ENCODE results near the gene RAB37. TPM values are rescaled to one million over a fixed set of nuclear protein-coding genes. Genes with fewer than 3 reads are reported as not detected.
A peak's percentile ranks its signal among the peaks of the same experiment; 100 is the strongest.

RAB37 gene
- total and polyA plus RNA-seq, 2 of the 13 experiments (the other 11 are each of a cell fraction or from before 2014, with no cell fraction given) = 0.91 to 3.7 TPM

DNA sequence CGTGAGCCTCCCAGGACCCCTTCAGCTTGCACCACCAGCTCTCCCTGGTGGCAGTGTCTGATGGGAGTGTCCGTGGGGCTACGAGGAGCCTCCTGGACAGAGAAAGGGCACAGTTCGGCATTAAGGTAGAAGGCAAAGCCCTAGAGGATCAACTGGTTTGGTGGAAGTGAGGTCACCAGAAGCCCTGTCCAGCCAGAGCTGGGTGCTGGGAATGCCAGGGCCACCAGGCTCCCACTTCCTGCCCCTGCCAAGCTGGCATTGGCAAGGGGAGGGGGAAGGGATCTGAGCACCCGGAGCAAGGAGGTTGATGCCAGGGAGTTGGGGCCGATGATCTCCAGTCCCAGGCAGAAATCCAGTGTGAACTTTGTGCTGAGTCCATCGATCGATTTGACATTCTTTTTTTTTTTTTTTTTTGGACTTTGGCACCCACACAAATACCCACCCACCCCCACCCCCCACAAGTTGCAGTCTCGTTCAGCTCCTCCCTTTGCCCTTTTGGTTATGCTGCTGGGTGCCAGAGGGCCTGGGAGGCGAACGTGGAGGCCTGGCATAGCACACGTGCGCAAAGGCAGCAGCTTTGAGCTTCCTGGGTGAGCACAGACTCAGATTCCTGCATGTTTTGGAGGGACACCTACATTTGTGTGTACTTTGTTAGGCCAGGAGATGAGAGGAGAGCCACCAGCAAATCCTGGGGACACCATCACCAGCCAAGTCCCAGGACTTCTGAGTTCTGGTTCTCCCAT is 13.4 kb downstream of the RAB37 start (continued):
- peak; percentile 66; the same call in 1 of the 2 replicates for TF ChIP-seq TIGD3 (CRISPR knock-in tag; IDR thresholded peaks at IDR 0.05; ENCODE audit: borderline replicate concordance)
- TF ChIP-seq, protein P1, sequence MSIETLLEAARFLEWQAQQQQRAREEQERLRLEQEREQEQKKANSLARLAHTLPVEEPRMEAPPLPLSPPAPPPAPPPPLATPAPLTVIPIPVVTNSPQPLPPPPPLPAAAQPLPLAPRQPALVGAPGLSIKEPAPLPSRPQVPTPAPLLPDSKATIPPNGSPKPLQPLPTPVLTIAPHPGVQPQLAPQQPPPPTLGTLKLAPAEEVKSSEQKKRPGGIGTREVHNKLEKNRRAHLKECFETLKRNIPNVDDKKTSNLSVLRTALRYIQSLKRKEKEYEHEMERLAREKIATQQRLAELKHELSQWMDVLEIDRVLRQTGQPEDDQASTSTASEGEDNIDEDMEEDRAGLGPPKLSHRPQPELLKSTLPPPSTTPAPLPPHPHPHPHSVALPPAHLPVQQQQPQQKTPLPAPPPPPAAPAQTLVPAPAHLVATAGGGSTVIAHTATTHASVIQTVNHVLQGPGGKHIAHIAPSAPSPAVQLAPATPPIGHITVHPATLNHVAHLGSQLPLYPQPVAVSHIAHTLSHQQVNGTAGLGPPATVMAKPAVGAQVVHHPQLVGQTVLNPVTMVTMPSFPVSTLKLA (IDR thresholded peaks at IDR 0.05) = peak; percentile 84
- no peak for TF ChIP-seq ZNF337 (CRISPR knock-in tag; IDR thresholded peaks at IDR 0.05; ENCODE audit: borderline replicate concordance, low read depth)
- peak; percentile 89 for TF ChIP-seq RXRA (CRISPR knock-in tag; IDR thresholded peaks at IDR 0.05)
- 0 out of 2 replicates have a peak, but pooled peaks have one; percentile 28 for TF ChIP-seq KAT8 (CRISPR knock-in tag; IDR thresholded peaks at IDR 0.05)
- TF ChIP-seq NCOA1 (CRISPR knock-in tag; IDR thresholded peaks at IDR 0.05) = peak; percentile 62
- TF ChIP-seq ZBTB33 (CRISPR knock-in tag; IDR thresholded peaks at IDR 0.05) = peak; percentile 56
- peak; percentile 91; the same call in 1 of the 2 replicates for TF ChIP-seq MED13 (CRISPR knock-in tag; IDR thresholded peaks at IDR 0.05)
- TF ChIP-seq ZNF501 (CRISPR knock-in tag; IDR thresholded peaks at IDR 0.05) = no peak
- no peak for TF ChIP-seq ZNF660 (CRISPR knock-in tag; IDR thresholded peaks at IDR 0.05; ENCODE audit: borderline replicate concordance, low read depth)
- peak; percentile 45; the same call in 1 of the 2 replicates for TF ChIP-seq NFYC (CRISPR knock-in tag; IDR thresholded peaks at IDR 0.05)
- TF ChIP-seq, protein P2, sequence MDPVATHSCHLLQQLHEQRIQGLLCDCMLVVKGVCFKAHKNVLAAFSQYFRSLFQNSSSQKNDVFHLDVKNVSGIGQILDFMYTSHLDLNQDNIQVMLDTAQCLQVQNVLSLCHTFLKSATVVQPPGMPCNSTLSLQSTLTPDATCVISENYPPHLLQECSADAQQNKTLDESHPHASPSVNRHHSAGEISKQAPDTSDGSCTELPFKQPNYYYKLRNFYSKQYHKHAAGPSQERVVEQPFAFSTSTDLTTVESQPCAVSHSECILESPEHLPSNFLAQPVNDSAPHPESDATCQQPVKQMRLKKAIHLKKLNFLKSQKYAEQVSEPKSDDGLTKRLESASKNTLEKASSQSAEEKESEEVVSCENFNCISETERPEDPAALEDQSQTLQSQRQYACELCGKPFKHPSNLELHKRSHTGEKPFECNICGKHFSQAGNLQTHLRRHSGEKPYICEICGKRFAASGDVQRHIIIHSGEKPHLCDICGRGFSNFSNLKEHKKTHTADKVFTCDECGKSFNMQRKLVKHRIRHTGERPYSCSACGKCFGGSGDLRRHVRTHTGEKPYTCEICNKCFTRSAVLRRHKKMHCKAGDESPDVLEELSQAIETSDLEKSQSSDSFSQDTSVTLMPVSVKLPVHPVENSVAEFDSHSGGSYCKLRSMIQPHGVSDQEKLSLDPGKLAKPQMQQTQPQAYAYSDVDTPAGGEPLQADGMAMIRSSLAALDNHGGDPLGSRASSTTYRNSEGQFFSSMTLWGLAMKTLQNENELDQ (CRISPR knock-in tag; IDR thresholded peaks at IDR 0.05; ENCODE audit: borderline replicate concordance) = no peak
- TF ChIP-seq DMAP1 (CRISPR knock-in tag; IDR thresholded peaks at IDR 0.05) = no peak; the same call in 1 of the 2 replicates
- TF ChIP-seq HOXA9 (CRISPR knock-in tag; IDR thresholded peaks at IDR 0.05; ENCODE audit: borderline replicate concordance) = no peak
- peak; percentile 88 for TF ChIP-seq SALL2 (CRISPR knock-in tag; IDR thresholded peaks at IDR 0.05)
- peak; percentile 59; the same call in 1 of the 2 replicates for TF ChIP-seq GATAD1 (CRISPR knock-in tag; IDR thresholded peaks at IDR 0.05)
- peak; percentile 80 for TF ChIP-seq KMT2B (CRISPR knock-in tag; IDR thresholded peaks at IDR 0.05)
- no peak for TF ChIP-seq RBM22 (optimal IDR thresholded peaks at IDR 0.05; ENCODE audit: low read length)
- no peak for TF ChIP-seq HOXA7 (CRISPR knock-in tag; IDR thresholded peaks at IDR 0.05)

Data from HepG2 (cell line).